ENCODE data around the gene NME3.

The NME3 gene

DNA sequence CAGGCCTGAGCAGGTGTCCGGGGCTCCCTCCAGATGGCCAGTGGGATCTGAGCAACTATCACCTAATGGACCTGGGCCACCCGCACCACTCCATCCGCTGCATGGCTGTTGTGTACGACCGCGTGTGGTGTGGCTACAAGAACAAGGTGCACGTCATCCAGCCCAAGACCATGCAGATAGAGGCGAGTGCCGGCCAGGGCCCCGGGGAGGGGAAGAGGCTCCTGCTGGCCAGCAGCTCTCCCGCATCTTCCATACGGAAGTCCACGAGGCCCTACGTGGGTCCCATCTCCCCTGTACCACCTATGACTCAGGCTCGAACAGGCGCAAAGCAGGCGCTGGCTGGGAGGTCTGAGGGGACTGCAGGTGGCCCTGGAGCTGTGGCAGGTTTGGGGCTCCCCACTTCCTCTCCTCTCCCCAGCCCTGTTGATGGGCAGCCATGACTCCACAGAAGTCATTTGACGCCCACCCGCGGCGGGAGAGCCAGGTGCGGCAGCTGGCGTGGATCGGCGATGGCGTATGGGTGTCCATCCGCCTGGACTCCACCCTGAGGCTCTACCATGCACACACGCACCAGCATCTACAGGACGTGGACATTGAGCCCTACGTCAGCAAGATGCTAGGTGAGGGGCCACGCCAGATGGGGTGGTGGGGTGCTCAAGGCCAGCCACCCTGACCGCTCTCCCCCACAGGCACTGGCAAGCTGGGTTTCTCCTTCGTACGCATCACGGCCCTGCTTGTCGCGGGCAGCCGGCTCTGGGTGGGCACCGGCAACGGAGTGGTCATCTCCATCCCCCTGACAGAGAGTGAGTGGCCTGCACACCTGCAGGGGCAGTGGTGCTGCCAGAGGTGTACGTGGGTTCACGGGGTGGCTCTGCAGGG is 4.0 kb downstream of the NME3 start:
- DNase-seq, result no peak

DNA sequence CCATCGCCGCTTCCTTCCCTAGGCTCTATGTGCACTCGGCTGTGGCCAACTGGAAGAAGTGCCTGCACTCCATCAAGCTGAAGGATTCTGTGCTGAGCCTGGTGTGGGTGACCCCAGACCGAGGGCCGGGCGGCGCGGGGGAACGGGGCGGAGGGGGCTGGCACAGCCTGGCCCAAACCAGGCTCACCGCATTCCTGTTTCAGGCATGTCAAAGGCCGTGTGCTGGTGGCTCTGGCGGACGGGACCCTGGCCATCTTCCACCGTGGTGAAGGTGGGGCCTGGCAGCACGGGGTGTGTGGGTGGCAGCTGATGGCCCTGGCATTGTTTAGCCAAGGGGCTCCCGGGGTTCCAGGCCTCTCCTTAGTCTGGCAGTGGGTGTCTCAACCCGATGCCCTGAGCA is 4.6 kb downstream of the NME3 start:
- no peak for DNase-seq

DNA sequence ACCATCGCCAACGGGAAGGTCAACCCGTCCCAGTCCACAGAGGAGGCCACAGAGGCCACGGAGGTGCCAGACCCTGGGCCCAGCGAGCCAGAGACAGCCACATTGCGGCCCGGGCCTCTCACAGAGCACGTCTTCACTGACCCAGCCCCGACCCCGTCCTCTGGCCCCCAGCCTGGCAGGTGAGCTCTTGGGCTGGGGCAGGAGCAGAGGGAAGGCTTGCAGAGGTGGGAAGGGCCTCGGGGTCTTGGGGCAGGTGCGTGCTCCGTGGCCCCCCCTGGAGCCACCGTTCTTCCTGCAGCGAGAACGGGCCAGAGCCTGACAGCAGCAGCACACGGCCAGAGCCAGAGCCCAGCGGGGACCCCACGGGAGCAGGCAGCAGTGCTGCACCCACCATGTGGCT is 5.1 kb downstream of the NME3 start:
- no peak for DNase-seq

- no peak for DNase-seq
Measured at GRCh38 chr16:1765826-1766225, 5.5 kb downstream of the NME3 start.

DNA sequence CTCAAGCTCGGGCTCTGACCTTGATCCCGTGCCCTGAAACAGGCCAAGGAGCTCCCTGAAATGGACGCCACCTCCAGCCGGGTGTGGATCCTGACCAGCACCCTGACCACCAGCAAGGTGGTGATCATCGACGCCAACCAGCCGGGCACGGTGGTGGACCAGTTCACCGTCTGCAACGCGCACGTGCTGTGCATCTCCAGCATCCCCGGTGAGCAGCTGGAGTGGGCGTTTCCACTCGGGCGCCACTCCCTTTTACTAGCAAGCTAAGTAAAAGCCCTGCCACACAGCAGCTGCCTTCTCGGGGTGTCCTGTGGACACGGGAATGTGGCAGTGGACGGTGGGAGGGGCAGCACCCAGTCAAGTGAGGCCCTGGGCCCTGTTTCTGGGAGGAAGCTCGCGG is 6.4 kb downstream of the NME3 start:
- no peak for DNase-seq

GRCh38 chr16:1763521-1764511 is 7.5 kb downstream of the NME3 start:
- DNase-seq, result no peak

- peak; percentile 26 for DNase-seq
Measured at GRCh38 chr16:1762879-1763520, 8.3 kb downstream of the NME3 start.

DNA sequence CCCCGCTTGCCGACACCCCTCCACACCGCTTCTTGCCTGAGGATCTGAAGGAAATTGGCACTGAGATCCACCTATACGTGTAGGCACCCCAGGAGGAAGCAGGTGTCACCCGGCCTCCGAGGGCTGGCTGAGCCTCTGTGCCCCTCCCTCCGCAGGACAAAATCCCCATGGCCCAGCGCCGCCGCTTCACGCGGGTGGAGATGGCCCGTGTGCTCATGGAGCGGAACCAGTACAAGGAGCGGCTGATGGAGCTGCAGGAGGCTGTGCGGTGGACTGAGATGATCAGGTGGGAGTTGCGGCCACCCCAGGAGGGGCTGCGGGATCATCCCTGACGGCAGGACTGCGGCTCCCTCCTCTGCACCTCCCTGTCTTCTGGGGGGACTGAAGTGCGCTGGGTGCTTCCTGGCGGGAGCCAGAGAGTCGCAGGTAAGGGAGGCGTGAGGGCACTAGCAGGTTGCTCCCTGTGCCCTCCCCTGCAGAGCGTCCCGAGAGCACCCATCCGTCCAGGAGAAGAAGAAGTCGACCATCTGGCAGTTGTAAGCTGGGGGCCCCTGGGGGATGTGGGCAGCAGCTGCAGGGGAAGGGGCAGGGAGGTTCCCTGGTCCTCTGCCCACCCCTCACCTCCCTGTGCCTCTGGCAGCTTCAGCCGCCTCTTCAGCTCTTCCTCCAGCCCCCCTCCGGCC is 9.0 kb downstream of the NME3 start:
- no peak for DNase-seq

DNA sequence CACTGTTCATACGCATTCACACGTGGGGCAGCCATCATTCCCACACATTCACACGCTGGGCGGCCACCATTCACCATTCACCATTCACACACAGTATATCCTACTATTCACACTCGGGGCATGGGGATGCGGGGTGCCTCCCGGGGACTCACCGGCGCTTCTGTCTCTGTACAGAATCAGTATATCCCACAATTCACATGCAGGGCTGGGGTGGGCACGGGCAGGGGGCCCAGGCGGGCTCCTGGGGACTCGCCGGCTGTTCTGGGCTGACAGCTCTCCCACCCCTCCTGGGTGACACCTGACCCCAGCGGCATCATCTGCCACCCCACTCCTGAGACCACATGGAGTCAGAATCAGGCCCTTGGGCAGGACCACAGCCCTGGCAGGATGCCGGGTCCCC is 9.6 kb downstream of the NME3 start:
- DNase-seq, result no peak

- DNase-seq, result no peak
Measured at GRCh38 chr16:1760911-1761310, 10.4 kb downstream of the NME3 start.

DNA sequence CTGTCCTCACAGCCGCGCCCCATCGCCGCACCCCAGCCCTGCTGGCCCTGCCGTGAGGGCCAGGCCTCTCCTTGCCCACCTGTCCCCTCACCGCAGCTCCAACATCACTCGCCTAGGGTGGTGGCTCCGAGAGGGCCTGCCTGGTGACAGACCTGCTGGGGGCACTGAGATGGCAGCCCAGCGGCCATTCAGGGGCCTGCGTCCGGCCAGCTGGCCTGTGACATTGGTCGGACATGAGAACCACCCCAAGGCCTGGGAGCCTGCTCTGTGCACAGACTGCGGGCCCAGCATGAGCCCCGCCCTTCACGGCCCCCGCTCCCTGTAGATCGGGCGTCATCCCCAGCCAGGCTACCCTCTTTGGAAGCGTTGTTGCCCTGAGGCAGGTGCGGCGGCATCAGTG is 11.8 kb downstream of the NME3 start:
- DNase-seq, result no peak

- DNase-seq, result no peak
Measured at GRCh38 chr16:1758923-1759322, 12.4 kb downstream of the NME3 start.

- DNase-seq, result no peak
Measured at GRCh38 chr16:1757714-1758461, 13.5 kb downstream of the NME3 start.

GRCh38 chr16:1754204-1754603 is 17.1 kb downstream of the NME3 start:
- DNase-seq, result no peak

DNA sequence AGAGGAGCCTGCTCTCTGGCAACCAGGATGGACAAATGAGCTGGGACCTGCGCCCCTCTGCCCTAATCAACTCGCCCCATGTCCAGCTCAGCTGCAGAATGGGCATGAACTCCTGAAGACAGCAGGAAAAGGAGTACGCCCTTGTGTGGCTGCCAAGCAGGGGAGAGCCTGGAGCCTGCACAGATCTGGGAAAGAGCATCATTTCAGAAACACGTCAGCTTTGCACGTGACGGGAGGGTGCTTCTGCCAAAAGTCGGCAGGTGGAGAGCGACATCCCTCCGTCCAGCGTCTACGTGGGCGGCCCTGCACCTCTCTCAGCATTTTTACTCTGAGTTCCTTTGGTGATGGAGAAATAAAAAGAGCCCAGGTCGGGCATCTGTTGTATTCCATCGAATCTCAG is 18.5 kb downstream of the NME3 start:
- DNase-seq, result no peak

DNA sequence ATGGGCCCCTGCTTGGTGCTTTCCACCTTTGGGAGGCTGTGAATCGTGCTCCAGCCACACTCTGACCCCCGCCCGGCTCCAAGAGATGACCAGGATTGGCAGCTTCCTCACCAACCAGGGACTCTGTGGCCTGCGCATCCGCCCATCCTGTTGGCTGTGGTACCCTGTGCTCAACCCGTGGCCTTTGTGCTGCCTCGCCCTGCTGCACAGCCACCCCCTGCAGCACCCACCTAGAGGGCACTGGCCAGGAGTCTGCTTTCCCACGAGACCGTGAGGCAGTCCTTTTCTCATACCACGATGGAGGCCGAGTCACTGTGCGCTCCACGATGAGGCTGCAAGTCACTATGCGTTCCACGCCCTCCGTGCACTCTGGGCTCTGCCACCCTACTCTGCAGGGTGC is 19.4 kb downstream of the NME3 start:
- DNase-seq, result no peak

- DNase-seq, result no peak
Measured at GRCh38 chr16:1749152-1750117, 21.9 kb downstream of the NME3 start.

DNA sequence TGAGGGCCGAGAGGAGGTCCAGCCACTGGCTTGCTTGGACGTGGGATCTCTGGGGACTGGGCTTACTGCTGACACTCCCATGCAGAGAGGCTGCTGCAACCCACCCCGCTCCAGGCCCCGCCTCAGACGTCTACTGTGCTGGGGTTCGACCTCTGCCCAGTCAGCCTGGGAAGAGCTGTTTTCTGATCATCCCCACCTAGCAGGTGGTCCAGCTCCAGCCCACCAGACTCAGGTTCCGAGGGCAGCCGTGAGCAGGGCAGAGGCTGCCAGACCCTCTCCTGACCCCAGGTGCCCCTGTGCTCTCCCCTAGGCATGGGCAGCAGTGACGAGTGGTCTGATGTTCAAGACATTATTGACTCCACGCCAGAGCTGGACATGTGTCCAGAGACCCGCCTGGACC is 23.4 kb downstream of the NME3 start:
- no peak for DNase-seq

DNA sequence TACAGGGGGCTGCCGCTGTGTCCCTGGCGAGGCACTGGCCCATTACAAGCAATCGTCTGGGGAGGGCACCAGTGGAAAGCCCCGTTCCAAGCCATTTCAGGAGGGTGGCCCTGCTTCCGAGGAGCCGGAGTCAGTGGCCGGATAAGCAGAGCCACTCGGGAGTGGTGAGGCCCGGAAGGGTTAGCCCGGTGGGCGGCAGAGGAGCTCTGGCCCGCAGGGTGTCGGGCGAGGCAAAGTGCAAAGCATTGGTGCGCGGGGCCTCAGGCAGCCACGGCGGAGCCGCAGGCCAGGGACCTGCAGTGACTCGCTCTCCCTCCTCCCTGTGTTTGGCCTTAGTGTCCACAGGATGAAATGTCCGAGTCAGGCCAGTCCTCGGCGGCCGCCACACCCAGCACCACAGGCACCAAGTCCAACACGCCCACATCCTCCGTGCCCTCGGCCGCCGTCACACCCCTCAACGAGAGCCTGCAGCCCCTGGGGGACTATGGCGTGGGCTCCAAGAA is 24.6 kb downstream of the NME3 start:
- no peak for DNase-seq

DNA sequence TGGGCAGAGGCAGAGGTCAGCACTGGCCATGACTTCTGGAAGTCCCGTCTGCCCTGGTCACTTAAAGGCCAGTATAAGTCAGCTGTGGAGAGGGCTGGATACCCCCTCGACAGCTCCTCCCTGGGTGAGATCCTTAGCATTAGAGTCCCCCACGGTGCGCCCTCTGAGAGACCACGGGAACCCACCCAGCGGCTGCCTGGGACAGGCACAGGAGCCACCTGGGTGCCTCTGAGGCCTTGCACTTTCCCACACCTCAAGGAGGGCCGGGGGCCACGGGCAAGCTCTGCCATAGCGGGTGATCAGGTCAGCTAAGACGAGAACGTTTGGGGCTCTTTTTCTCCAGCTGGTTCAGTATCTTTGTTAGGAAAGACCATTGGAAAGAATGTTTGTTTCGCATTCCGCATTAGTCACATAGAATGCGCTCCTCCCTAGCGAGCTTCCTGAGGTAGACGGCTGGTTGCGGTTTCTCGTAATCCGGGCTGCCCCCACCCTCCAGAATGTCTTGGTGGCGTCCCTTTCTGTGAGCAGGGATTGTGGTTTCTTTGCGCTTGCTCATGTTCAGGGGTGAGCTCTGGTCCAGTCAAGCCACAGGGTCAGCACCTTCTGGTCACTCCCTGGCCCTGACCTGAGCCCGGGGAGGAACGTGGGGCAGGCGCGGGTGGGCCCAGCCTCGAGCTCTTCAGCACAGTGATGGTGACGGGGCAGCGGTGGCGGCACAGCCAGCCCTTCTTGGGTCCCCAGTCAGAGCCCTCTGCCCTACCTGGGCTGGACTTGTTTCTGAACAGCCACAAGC is 25.2 kb downstream of the NME3 start:
- no peak for DNase-seq

Data from RPMI8226 (cell line).